Measurements from ENCODE around the gene PGLYRP1.

DNA sequence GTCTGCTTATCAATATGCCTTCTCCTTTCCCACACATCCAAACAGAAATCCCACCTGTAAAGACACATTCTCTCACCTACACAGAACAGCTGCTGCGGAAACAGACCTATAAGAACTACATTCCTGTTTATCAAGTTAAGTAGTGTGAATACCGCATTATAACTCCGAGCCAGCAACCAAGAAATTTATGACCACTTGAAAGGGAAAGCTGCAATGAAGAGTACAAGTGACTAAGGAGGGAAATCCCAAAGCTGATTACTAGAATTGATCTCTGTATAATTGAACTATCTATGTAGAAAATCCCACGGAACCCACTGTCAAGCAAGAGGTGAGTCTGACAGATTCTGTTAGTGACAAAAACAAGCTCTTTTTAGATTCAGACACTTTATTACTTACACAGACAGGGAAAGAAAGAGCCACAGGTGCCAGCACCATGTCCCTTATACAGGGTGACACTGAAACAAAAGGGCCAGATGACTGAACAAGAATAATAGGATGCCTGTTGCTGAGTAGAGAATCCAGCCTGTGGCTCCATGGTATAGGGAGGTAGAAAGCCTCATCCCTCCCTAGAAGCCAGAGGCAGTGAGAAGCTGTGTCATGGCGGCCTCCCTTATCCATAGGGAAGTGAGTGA is 19.5 kb upstream of the PGLYRP1 start:
- TF ChIP-seq EP300 (IDR thresholded peaks at IDR 0.05) (no peak), POLR2AphosphoS5 (IDR thresholded peaks at IDR 0.05) (no peak)
- TF ChIP-seq, protein P1, sequence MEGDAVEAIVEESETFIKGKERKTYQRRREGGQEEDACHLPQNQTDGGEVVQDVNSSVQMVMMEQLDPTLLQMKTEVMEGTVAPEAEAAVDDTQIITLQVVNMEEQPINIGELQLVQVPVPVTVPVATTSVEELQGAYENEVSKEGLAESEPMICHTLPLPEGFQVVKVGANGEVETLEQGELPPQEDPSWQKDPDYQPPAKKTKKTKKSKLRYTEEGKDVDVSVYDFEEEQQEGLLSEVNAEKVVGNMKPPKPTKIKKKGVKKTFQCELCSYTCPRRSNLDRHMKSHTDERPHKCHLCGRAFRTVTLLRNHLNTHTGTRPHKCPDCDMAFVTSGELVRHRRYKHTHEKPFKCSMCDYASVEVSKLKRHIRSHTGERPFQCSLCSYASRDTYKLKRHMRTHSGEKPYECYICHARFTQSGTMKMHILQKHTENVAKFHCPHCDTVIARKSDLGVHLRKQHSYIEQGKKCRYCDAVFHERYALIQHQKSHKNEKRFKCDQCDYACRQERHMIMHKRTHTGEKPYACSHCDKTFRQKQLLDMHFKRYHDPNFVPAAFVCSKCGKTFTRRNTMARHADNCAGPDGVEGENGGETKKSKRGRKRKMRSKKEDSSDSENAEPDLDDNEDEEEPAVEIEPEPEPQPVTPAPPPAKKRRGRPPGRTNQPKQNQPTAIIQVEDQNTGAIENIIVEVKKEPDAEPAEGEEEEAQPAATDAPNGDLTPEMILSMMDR (IDR thresholded peaks at IDR 0.05), result no peak

Data from esophagus muscularis mucosa (tissue), 4 donors.